Heart right ventricle (tissue), 16 donors: Measurements from ENCODE around the gene KLHL17. TPM values are rescaled to one million over a fixed set of nuclear protein-coding genes. Genes with fewer than 3 reads are reported as not detected.

Source experiments
- ATAC-seq, 8 donors: fragments of 200-7000 bp; cut with Tn5 transposase; one replicate each; pipeline ENCODE4 v1.9.1; 2020; ENCODE audit warnings: mild to moderate bottlenecking in 8 of 8, moderate library complexity in 8 of 8, moderate number of reproducible peaks in 1 of 8
- DNase-seq, 2 donors: peaks; one replicate each; pipeline ENCODE4 v3.0.0-alpha.2; 2020
- H3K27ac ChIP-seq, 10 donors: fragments of 200-600 bp; sonication (generic) in 2 of 10; one replicate each; pipeline versions ENCODE4 v1.5.0 to v1.8.0; 2020 to 2022; ENCODE audit warnings: mild to moderate bottlenecking in 3 of 10
- H3K27me3 ChIP-seq, 7 donors: fragments of 200-600 bp; one replicate each; pipeline ENCODE4 v1.8.0; 2021 to 2022; ENCODE audit warnings: mild to moderate bottlenecking in 2 of 7
- H3K36me3 ChIP-seq, 9 donors: fragments of 200-600 bp; sonication (generic) in 1 of 9; one replicate each; pipeline versions ENCODE4 v1.5.0 to v1.8.0; 2020 to 2022; ENCODE audit warnings: mild to moderate bottlenecking in 2 of 9
- H3K4me1 ChIP-seq, 9 donors: fragments of 200-600 bp; sonication (generic) in 1 of 9; one replicate each; pipeline versions ENCODE4 v1.5.0 to v1.8.0; 2020 to 2022; ENCODE audit warnings: mild to moderate bottlenecking in 4 of 9
- H3K4me3 ChIP-seq, 10 donors: fragments of 200-600 bp; sonication (generic) in 2 of 10; one replicate each; pipeline versions ENCODE4 v1.5.0 to v1.8.0; 2020 to 2022; ENCODE audit warnings: mild to moderate bottlenecking in 7 of 10, moderate library complexity in 2 of 10
- H3K9me3 ChIP-seq, 11 donors: fragments of 200-600 bp in 10 of 11; sonication (generic) in 2 of 11; one replicate each; pipeline versions ENCODE4 v1.5.0 to v1.8.0; 2013 to 2022; ENCODE audit warnings: mild to moderate bottlenecking in 2 of 11, control low read depth in 1 of 11, moderate library complexity in 1 of 11
- CTCF ChIP-seq, 9 donors: fragments of 200-600 bp; sonication (generic) in 2 of 9; IDR thresholded peaks; one replicate each; pipeline versions ENCODE4 v1.5.0 to v1.8.0; 2021 to 2022; ENCODE audit warnings: antibody characterized with exemption in 9 of 9, mild to moderate bottlenecking in 5 of 9, moderate library complexity in 1 of 9
- WGBS, 2 donors: extraction: QIAGEN DNeasy Blood & Tissue Kit; methylation state at CpG; one replicate each; pipeline ENCODE4 v1.1.7; 2013; ENCODE audit warnings: inconsistent platforms in 1 of 2; 5-methylcytosine and 5-hydroxymethylcytosine counted together
- intact Hi-C, 10 donors: fragments of 100-400 bp; cut with DNase I; formaldehyde crosslinking; loops; one replicate each; pipeline versions ENCODE4 v1.11.1 to v1.14.2; 2022
- polyA plus RNA-seq, 2 donors: library from polyadenylated mRNA; stranded (reverse); fragments of 200-250 nt; gene quantifications; one replicate each; pipeline ENCODE4 v1.2.3, GENCODE V29; 2013
- total RNA-seq, 10 donors: library from RNA; stranded (reverse); fragmentation: NEBNext Ultra II Directional in 3 of 10; extraction: Animal tissue kit (Norgen Biotek cat#: 25700) in 3 of 10; gene quantifications; one replicate each; pipeline versions ENCODE4 v1.2.1 to v1.2.4, GENCODE V29; 2021 to 2023
- donor health status: Arrhythmogenic right ventricular cardiomyopathy.
- donor health status: ischemic (EF 13 %, LVEDD 7.1; RV severe dilation, severe dysfunction).
- donor health status: healthy with polysubstance abuse.
- donor health status: DM: no; HTN: yes; CAD: no.
- donor health status: DM: no; HTN: no; CAD: no.
- donor health status: ischemic (EF 25% LVEDD 6.9; RV normal size, moderate dysfunction).
- donor health status: ischemic (EF 25% LVEDD 5.7; RV mildly dilated, moderate dysfunction).
- donor health status: healthy.
- donor health status: DM: yes; HTN: yes; CAD: no.
- donor health status: Ischemic cardiomyopathy.
- donor health status: ischemic (EF 35%, LVEDD 5.7; RV mildly dilated, moderate dysfunction).
- donor health status: nonischemic (EF 11% LVEDD 7.7; RV severe dilation, severe dysfunction).
- donor health status: DM: yes; HTN: yes; CAD: no.
- donor health status: PGD.
- donor health status: ischemic (EF 29% LVEDD 5.4; RV normal size, mild dysfunction).
- donor health status: nonischemic (EF 23%, LVEDD 6.1; RV moderate dilation, normal function).

KLHL17 gene
- total and polyA plus RNA-seq, 12 donors: 1.3 to 10.2 (median 3.7) TPM

- Histone ChIP-seq H3K27me3 (peaks cover 0 to 4% (median 0%) of the 10 kb centered on the region in 7 donors), H3K9me3 (no peaks in the 10 kb centered on the region), H3K4me1 (peaks cover 12 to 28% (median 23%) of the 10 kb centered on the region in 9 donors), H3K4me3 (no peak overlapping the region), H3K27ac (no peak overlapping the region), H3K36me3 (peaks cover 0 to 68% (median 38%) of the 10 kb centered on the region in 9 donors)
- DNase-seq: no peak
- intact Hi-C loops: loop anchor here in 3 of 10 donors (5.0 to 10.0 kb wide), 2 partner anchors 48 to 51 kb away; no protein-coding TSS in a partner anchor
- WGBS, 2 donors: 82 to 84% methylated on average over 6 of the region's 6 CpGs
- no peak for ATAC-seq
- TF ChIP-seq CTCF (IDR thresholded peaks at IDR 0.05): no peak
Observed at GRCh38 chr1:955474-955873, 4.9 kb upstream of the KLHL17 start.

GRCh38 chr1:956636-957035, 3.7 kb upstream of the KLHL17 start:
- Histone ChIP-seq H3K27me3 (peaks cover 0 to 4% (median 0%) of the 10 kb centered on the region in 7 donors), H3K36me3 (peaks cover 0 to 57% (median 36%) of the 10 kb centered on the region in 9 donors), H3K27ac (no peak overlapping the region), H3K4me1 (peaks cover 12 to 33% (median 23%) of the 10 kb centered on the region in 9 donors), H3K4me3 (no peak overlapping the region), H3K9me3 (no peaks in the 10 kb centered on the region)
- 87 to 94% methylated on average over 11 of the region's 11 CpGs for WGBS, 2 donors
- intact Hi-C loops: loop anchor here in 3 of 10 donors (5.0 to 10.0 kb wide), 2 partner anchors 49 to 52 kb away; no protein-coding TSS in a partner anchor
- ATAC-seq: no peak
- no peak for DNase-seq
- no peak for TF ChIP-seq CTCF (IDR thresholded peaks at IDR 0.05)

GRCh38 chr1:958823-959730, 1.3 kb upstream of the KLHL17 start, which contains the start of gene NOC2L:
Gene NOC2L, minus strand, starts transcription at chr1:959256. Its CDS starts 16 bp downstream, at chr1:959240.
- intact Hi-C loops: loop anchor here in 3 of 10 donors (5.0 to 10.0 kb wide), 2 partner anchors 52 to 54 kb away; no protein-coding TSS in a partner anchor
- peak in 1 of 9 donors; percentile 6 for TF ChIP-seq CTCF (IDR thresholded peaks at IDR 0.05)
- Histone ChIP-seq H3K4me3 (peak within 1 kb of the TSS; percentile 79 to 100 (median 97)), H3K9me3 (no peaks in the 10 kb centered on the region), H3K36me3 (peaks cover 0 to 41% (median 14%) of the 10 kb centered on the region in 9 donors), H3K4me1 (peaks cover 12 to 33% (median 23%) of the 10 kb centered on the region in 9 donors), H3K27me3 (peaks cover 0 to 4% (median 0%) of the 10 kb centered on the region in 7 donors), H3K27ac (peak within 1 kb of the TSS in 9 of 10 donors; percentile 59 to 86 (median 69))
- ATAC-seq (peak; percentile 89 to 97 (median 96)), DNase-seq (peak; percentile 93 to 96)
- WGBS, 2 donors: 7 to 8% methylated on average over 89 to 101 of the region's 101 CpGs

- ATAC-seq (peak in 3 of 8 donors; percentile 1 to 11 (median 7)), DNase-seq (no peak)
- WGBS, 2 donors: 26 to 28% methylated on average over 54 to 57 of the region's 57 CpGs
- Histone ChIP-seq H3K27me3 (peaks cover 0 to 4% (median 0%) of the 10 kb centered on the region in 7 donors), H3K27ac (peak overlapping the region in 1 of 10 donors; percentile 86), H3K36me3 (peaks cover 0 to 34% (median 14%) of the 10 kb centered on the region in 9 donors), H3K4me3 (peak overlapping the region in 9 of 10 donors; percentile 79 to 100 (median 97)), H3K9me3 (no peaks in the 10 kb centered on the region), H3K4me1 (peaks cover 12 to 33% (median 23%) of the 10 kb centered on the region in 9 donors)
- intact Hi-C loops: loop anchor here in 4 of 10 donors (5.0 to 10.0 kb wide), 2 partner anchors 53 to 55 kb away; no protein-coding TSS in a partner anchor
- TF ChIP-seq CTCF (IDR thresholded peaks at IDR 0.05): no peak
Observed at GRCh38 chr1:959731-960362, 537 bp upstream of the KLHL17 start.
